ENCODE measurements around the gene SDC3.

Gene SDC3

GRCh38 chr1:30904191-30904961 lies 4.2 kb downstream of the SDC3 start:
- DNase-seq (ENCODE audit: low spot score), result no peak

- DNase-seq (ENCODE audit: low spot score), result no peak
Measured at GRCh38 chr1:30903343-30904034, 5.1 kb downstream of the SDC3 start.

- no peak for DNase-seq (ENCODE audit: low spot score)
Measured at GRCh38 chr1:30902593-30903290, 5.8 kb downstream of the SDC3 start.

- DNase-seq (ENCODE audit: low spot score), result no peak
Measured at GRCh38 chr1:30901798-30902581, 6.6 kb downstream of the SDC3 start.

GRCh38 chr1:30900931-30901560 lies 7.5 kb downstream of the SDC3 start:
- DNase-seq (ENCODE audit: low spot score), result no peak

- no peak for DNase-seq (ENCODE audit: low spot score)
Measured at GRCh38 chr1:30900486-30900885, 8.1 kb downstream of the SDC3 start.

DNA sequence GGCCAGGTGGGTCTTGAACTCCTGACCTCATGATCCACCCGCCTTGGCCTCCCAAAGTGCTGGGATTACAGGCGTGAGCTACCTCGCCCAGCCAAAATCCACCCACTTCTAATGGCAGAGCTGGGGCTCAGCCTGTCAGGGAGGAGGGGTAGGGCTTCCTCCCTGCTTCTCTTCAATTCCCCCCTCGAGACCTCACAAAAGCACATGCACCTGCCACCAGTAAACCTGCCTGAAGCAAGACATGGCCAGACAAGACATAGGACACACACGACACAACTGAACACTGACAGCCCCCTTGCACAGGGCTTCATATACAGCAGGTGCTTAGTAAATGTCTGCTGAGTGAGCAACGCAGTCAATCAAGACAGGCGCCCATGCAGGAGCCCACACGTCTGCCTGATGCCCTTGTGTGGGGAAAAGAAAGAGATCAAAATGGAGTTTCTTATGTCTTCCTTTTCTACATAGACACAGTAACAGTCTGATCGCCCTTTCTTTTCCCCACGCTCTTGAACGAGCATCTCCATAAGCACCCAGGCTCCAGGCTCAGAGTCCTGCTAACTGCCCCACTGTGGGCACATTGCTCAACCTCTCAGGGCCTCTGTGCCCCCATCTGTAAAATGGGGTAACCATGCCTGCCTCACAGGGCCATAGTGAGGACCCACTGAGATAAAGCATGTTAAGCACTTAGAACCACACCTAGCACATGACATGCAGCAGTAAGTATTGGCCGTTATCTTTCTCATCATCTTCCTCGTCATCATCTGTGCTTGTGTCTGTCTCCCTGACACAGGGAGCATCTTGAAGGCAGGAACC lies 8.8 kb downstream of the SDC3 start:
- DNase-seq (ENCODE audit: low spot score), result no peak

- DNase-seq (ENCODE audit: low spot score), result no peak
Measured at GRCh38 chr1:30898031-30898815, 10.3 kb downstream of the SDC3 start.

DNA sequence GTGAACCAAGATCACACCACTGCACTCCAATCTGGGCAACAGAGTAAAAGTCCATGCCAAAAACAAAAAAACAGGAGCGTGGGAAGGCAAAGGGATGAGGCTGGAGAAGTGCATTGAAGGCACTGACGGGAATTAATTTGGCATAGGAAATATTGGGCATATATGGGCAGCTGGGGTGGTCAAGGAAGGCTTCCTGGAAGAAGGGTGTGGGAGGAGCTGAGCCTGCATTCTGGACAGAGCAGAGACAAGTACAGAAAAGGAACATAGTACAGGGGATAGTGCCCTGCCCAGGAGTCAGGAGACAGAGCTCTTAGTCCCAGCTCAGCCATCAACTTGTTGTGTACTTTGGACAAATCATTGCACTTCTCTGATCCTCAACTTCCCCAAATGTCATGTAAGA lies 11.7 kb downstream of the SDC3 start:
- DNase-seq (ENCODE audit: low spot score), result no peak

DNA sequence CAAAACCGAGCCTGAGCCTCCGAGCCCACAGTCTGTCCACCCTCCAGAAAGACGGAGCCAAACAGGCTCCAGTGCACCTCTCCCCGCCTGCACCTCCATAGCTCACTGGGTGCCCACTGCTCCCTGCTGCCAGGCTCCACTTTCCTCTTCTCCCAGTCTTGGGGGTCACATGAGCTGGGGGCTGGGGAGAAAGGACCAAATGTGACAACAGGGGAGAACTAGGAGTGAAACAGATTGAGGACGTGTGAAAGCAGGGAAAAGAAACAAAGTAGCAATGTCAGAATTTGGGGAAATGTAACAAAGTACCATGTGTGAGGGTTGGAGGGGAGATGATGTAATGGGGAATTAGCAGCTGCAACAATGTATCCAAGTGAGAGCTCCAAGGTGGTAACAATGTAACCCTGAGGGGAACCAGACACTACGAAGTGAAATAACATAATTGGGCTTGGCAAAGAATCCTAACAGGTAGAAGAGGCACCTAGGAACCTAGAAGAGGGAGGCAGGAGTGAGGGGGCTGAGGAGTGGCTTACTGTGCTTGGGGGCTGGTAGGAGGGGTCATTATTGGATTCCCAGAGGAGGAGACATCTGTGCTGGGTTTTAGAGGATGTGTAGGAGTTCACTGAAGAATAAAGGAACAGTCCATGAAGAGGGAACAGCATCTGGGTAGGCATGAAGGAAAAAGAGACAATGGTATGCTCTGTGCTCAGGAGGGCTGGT lies 12.5 kb downstream of the SDC3 start:
- no peak for DNase-seq (ENCODE audit: low spot score)

DNA sequence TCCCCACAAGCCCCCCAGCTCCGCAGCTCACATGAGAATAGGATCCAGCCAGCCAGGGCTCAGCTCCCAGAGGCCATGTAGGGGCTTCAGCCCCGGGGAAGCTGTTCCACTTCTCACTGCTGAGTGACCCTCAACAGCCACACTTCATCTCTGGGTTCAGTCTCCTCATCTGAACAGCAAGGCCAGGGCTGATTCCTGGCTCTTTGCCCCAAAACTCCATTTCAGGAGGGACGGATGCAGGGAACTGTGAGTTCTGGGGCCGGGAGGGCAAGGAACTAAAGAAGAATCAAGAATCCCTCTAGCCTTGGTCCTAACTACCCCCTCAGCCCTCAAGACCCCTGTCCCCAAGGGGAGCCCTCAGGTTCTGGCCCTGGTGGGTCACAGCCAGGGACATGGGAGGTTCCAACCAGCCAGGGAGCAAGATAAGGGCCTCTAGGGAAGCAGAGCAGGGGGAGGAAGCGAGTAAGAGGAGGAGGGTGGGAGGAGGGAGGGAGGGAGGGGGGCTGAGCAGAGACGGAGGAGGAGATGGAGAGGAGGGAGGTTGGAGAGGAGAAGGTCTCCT lies 13.1 kb downstream of the SDC3 start:
- no peak for DNase-seq (ENCODE audit: low spot score)

DNA sequence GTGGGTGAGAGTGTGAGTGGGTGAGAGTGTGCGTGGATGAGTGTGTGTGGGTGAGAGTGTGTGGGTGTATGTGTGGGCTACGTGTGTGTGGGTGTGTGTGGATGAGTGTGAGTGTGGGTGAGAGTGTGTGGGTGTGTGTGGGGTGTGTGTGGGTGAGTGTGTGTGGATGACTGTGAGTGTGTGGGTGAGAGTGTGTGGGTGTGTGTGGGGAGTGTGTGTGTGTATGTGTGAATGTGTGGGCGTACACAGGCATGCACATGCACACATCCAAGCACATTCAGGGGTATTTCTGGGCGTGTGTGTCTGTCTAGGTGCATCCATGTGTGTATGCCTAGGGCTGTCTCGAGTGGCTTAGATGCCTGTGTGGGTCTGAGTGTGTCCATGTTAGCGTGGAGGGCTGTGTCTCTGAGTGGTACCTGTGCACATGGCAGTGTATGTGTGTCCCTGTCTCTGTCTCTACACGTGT lies 14.0 kb downstream of the SDC3 start:
- DNase-seq (ENCODE audit: low spot score), result no peak

DNA sequence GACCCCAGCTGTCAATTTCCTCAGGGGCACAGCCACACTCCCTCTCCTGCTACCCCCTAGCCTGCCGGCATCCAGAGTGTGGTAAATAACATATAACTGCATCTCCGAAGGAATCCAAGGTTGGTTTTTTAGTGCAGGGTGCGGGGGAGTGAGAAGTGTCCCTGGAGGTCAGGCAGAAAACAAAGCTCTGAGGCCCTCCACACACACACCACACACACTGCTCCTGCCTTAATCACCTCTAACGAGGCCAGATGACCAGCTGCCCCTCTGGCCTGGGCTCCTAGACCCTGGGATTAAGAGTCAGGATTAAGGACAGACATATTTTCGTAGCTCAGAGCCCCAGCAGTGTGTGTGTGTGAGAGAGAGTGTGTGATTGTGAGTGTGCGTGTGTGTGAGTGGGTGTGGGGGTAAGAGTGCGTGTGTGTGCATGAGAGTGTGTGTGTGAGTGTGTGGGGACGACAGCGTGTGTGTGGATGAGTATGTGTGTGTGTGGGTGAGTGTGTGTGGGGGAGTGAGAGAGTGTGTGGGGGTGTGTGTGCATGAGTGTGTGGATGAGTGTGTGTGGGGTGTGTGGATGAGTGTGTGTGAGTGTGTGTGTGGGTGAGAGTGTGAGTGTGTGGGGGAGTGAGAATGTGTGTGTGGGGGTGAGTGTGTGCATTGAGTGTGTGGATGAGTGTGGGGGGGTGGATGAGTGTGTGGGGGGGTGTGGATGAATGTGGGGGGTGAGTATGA lies 14.6 kb downstream of the SDC3 start:
- DNase-seq (ENCODE audit: low spot score), result no peak

DNA sequence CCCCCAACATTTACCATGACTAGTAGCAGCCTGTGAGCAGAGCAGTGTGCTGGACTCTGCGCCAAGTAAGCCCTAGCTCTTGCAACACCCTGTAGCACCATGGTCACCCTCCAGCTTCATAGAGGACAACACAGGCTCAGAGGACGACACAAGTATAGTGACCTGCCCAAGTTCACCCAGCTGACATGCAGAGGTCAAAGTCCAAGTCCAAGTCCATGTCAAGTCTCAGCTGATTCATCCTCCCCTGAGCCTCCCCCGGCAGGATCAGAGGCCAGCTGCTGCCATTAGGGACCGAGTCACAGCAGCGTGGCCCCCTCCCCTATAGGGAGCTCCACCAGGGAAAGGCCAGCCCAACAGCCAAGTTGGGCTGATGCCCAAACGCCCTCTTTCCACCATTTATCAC lies 15.9 kb downstream of the SDC3 start:
- no peak for DNase-seq (ENCODE audit: low spot score)

GRCh38 chr1:30891227-30891552 lies 17.4 kb downstream of the SDC3 start:
- DNase-seq (ENCODE audit: low spot score), result no peak

- DNase-seq (ENCODE audit: low spot score), result no peak
Measured at GRCh38 chr1:30890502-30891226, 17.9 kb downstream of the SDC3 start.

- DNase-seq (ENCODE audit: low spot score), result no peak
Measured at GRCh38 chr1:30889511-30889910, 19.0 kb downstream of the SDC3 start.

- DNase-seq (ENCODE audit: low spot score), result no peak
Measured at GRCh38 chr1:30888975-30889374, 19.6 kb downstream of the SDC3 start.
